GM10248 (cell line): ENCODE data around the gene POLE3.
"Not testable (repeated sequence)": the region's sequence is repeated elsewhere in the genome, so short reads cannot be mapped to it uniquely, and the experiment has no call there.

Source experiments
- CTCF ChIA-PET: fragments of 300-600 bp; sonication (Branson Sonifier 250); formaldehyde crosslinking; extraction: SDS; loops from one replicate; lab custom pipeline; 2021; ENCODE audit warnings: antibody characterized with exemption; lab: Yijun Ruan, JAX
- POLR2A ChIA-PET: fragments of 350-650 bp; sonication (Branson Sonifier 250); formaldehyde crosslinking; extraction: SDS; loops from one replicate; lab custom pipeline; 2020; ENCODE audit warnings: antibody characterized with exemption; lab: Yijun Ruan, JAX
- DNase-seq: peaks from one replicate; pipeline ENCODE4 v3.0.0; 2012; ENCODE audit errors: extremely low spot score
- TF ChIP-seq, protein P1 (sequence below): IDR thresholded peaks from 2 replicates; pipeline ENCODE4 v1.5.1; 2012; ENCODE audit warnings: mild to moderate bottlenecking, low read depth; ENCODE audit errors: extremely low read depth, missing control alignments, control extremely low read depth

Gene POLE3

GRCh38 chr9:113373256-113373655, 37.2 kb downstream of the POLE3 start:
- DNase-seq: no peak
- ChIA-PET POLR2A (no interaction called here), CTCF (interaction anchor here (1.0 to 2.5 kb wide), 5 partner anchors 10 to 33 kb away, joined by 3 to 7 read pairs (median 3); no protein-coding TSS in a partner anchor)
- TF ChIP-seq, protein P1, sequence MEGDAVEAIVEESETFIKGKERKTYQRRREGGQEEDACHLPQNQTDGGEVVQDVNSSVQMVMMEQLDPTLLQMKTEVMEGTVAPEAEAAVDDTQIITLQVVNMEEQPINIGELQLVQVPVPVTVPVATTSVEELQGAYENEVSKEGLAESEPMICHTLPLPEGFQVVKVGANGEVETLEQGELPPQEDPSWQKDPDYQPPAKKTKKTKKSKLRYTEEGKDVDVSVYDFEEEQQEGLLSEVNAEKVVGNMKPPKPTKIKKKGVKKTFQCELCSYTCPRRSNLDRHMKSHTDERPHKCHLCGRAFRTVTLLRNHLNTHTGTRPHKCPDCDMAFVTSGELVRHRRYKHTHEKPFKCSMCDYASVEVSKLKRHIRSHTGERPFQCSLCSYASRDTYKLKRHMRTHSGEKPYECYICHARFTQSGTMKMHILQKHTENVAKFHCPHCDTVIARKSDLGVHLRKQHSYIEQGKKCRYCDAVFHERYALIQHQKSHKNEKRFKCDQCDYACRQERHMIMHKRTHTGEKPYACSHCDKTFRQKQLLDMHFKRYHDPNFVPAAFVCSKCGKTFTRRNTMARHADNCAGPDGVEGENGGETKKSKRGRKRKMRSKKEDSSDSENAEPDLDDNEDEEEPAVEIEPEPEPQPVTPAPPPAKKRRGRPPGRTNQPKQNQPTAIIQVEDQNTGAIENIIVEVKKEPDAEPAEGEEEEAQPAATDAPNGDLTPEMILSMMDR: no peak

DNA sequence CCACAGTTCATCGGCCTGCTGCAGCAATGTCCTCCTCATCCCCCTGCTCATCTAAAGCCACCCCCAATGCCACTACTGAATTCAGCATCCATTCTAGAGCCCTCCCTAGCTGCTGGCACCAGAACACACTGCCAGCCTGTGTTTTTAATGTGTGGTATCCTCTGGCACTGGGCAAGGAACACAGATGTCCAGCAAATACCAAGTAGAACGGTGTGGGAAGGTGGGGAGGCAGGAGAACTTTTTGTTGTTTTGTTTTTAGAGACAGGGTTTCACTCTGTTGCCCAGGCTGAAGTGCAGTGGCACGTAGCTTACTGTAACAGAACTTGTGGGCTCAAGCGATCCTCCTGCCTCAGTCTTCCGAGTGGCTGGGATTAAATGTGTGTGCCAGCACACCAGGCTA, 38.4 kb downstream of the POLE3 start:
- ChIA-PET POLR2A (no interaction called here), CTCF (interaction anchor here (0.8 to 2.5 kb wide), 4 partner anchors 11 to 34 kb away, joined by 3 to 7 read pairs (median 4); partner anchors contain the start of gene ALAD)
- no peak for DNase-seq

DNA sequence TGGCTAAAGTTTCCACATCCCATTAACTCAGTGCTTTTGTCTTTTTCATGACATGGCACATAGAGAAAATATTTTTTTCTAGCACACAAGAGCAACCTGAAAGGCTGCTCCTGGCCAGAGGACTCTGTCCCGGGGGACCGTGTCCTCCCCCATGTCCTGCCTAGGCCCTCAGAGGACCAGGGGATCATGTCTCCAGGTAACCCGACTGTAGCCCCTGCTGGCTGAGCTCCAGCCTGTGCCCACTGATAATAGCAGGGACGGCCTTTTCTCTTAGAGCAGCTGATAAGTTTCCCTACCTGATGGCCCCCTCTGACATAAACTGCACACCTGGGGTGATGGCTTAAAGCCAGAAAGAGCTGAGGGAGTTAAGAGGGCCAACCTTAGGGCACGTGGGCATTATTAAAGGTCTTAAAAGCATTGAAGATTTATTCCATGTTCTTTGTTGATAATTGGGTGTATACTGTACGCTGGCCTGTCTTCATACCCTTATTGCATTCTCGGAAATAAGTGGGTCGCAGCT, 39.6 kb downstream of the POLE3 start:
- no peak for DNase-seq
- POLR2A ChIA-PET: no interaction called here
- TF ChIP-seq, protein P1: no peak
- CTCF ChIA-PET: interaction anchor here (0.8 to 1.9 kb wide), 5 partner anchors 20 to 59 kb away, joined by 3 to 6 read pairs (median 3); no protein-coding TSS in a partner anchor

More for the DNA sequence above, 38.4 kb downstream of the POLE3 start:
- TF ChIP-seq, protein P1: no peak

GRCh38 chr9:113369855-113370140, 40.7 kb downstream of the POLE3 start:
- TF ChIP-seq, protein P1: no peak
- ChIA-PET POLR2A (no interaction called here), CTCF (interaction anchor here (1.2 to 1.9 kb wide), 2 partner anchors 18 to 29 kb away, joined by 3 to 6 read pairs; no protein-coding TSS in a partner anchor)
- DNase-seq: no peak

- ChIA-PET POLR2A (no interaction called here), CTCF (interaction anchor here (1.0 kb wide), 1 partner anchor 18 kb away, joined by 3 read pairs; no protein-coding TSS in a partner anchor)
- no peak for DNase-seq
- TF ChIP-seq, protein P1: no peak
These were observed 41.3 kb downstream of the POLE3 start for GRCh38 chr9:113368982-113369854.

- no peak for DNase-seq
- TF ChIP-seq, protein P1: no peak
- ChIA-PET CTCF (interaction anchor here (1.0 kb wide), 1 partner anchor 18 kb away, joined by 3 read pairs; no protein-coding TSS in a partner anchor), POLR2A (no interaction called here)
These were observed 42.0 kb downstream of the POLE3 start for GRCh38 chr9:113368348-113368981.

- POLR2A ChIA-PET, DNase-seq: not testable (repeated sequence)
- CTCF ChIA-PET: interaction anchor here (1.2 to 1.7 kb wide), 2 partner anchors 17 to 289 kb away, joined by 3 to 6 read pairs; partner anchors contain the start of gene BSPRY
These were observed 44.8 kb downstream of the POLE3 start for GRCh38 chr9:113365652-113366051.
